Jurkat, Clone E6-1 (cell line): ENCODE results near the gene UPK1A.
"Not testable (repeated sequence)": the region's sequence is repeated elsewhere in the genome, so short reads cannot be mapped to it uniquely, and the experiment has no call there.

Experiments used
- DNase-seq: peaks from one replicate; pipeline ENCODE4 v3.0.0-alpha.2; 2011; ENCODE audit warnings: low read depth, low spot score
- H3K4me3 ChIP-seq: 2 replicates; pipeline ENCODE4 v1.5.1; 2011; ENCODE audit warnings: mild to moderate bottlenecking, low read length, control low read depth, moderate library complexity

Gene UPK1A

DNA sequence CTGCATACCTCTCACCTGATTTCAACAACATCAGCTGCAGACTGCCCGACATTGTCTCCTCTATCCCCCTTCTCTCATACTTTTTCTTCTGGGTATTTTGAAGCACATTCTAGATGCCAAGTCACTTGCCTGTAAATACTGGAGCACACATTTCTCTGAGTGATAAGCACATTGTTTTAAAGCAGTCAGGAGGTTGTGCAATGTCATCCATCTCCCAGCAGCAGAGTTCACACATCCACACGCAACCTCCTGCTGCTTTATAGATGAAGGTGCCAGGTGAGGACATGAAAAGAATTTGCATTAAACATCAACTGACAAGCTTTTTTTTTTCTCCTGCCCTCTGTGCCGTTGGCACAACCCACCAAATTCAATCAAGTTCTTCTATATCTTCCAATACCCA is 5.5 kb downstream of the UPK1A start:
- peak; percentile 24 for DNase-seq
- no peak overlapping the region for H3K4me3 ChIP-seq

DNA sequence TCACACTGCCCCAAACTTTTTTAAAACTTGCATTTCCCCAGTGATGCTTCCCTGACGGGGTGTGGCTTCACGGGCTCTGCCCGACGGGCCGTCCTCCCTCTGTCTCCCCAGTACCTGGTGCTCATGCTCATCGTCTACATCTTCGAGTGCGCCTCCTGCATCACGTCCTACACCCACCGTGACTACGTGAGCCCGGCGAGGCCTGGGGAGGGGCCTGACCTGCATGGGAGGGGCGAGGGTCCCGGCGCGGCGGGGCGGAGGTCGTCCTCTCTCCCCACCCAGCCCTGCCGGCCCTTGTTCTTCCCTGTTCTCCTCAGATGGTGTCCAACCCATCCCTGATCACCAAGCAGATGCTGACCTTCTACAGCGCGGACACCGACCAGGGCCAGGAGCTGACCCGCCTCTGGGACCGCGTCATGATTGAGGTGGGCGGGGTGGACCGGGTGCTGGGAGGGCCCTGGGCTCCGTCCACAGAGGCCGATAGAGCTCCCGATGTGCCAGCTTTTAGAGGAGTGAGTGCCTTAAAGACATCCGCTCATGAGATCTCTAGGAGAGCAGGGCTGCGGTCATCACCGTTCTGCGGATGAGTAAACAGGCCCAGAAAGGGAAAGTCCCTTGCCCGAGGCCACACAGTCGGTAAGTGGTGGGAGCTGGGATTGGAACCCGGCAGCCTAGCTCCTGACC is 6.9 kb downstream of the UPK1A start:
- DNase-seq: no peak

GRCh38 chr19:35675589-35676140 is 9.3 kb downstream of the UPK1A start:
- no peak for DNase-seq
- H3K4me3 ChIP-seq: no peak overlapping the region

More for the DNA sequence above, 6.9 kb downstream of the UPK1A start:
- peak overlapping the region; percentile 23 for H3K4me3 ChIP-seq

- DNase-seq: no peak
- H3K4me3 ChIP-seq: no peak overlapping the region
Observed at GRCh38 chr19:35689836-35690235, 23.5 kb downstream of the UPK1A start.

- DNase-seq, H3K4me3 ChIP-seq: not testable (repeated sequence)
Observed at GRCh38 chr19:35691106-35691505, 24.8 kb downstream of the UPK1A start.

- no peak for DNase-seq
- H3K4me3 ChIP-seq: no peak overlapping the region
Observed at GRCh38 chr19:35692010-35692409, 25.7 kb downstream of the UPK1A start.

- no peak for DNase-seq
- no peak overlapping the region for H3K4me3 ChIP-seq
Observed at GRCh38 chr19:35693422-35693821, 27.1 kb downstream of the UPK1A start.

GRCh38 chr19:35693835-35694599 is 27.7 kb downstream of the UPK1A start:
- H3K4me3 ChIP-seq: no peak overlapping the region
- peak; percentile 80 for DNase-seq

DNA sequence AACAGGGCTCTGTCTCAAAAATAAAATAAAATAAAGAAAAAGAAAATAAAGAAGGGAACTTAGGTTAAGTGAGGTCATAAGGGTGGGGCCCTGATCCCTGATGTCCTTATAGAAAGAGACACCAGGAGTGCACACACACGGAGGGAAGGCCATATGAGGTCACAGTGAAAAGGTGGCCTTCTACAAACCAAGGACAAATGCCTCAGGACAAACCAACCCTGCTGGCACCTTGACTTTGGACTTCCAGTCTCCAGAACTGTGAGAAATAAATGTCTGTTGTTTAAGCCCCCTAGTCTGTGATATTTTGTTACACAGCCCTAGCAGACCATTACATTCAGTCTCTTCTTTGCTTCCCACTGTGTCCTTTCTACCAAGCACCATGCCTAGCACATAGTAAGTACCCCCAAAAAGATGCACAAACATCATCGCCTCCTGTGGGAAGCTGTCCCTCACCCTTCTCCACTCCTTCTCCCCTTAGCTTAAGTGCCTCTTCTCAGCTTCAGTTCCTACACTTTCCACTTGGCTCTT is 29.6 kb downstream of the UPK1A start:
- DNase-seq: no peak
- no peak overlapping the region for H3K4me3 ChIP-seq

GRCh38 chr19:35696835-35697234 is 30.5 kb downstream of the UPK1A start:
- DNase-seq: no peak

DNA sequence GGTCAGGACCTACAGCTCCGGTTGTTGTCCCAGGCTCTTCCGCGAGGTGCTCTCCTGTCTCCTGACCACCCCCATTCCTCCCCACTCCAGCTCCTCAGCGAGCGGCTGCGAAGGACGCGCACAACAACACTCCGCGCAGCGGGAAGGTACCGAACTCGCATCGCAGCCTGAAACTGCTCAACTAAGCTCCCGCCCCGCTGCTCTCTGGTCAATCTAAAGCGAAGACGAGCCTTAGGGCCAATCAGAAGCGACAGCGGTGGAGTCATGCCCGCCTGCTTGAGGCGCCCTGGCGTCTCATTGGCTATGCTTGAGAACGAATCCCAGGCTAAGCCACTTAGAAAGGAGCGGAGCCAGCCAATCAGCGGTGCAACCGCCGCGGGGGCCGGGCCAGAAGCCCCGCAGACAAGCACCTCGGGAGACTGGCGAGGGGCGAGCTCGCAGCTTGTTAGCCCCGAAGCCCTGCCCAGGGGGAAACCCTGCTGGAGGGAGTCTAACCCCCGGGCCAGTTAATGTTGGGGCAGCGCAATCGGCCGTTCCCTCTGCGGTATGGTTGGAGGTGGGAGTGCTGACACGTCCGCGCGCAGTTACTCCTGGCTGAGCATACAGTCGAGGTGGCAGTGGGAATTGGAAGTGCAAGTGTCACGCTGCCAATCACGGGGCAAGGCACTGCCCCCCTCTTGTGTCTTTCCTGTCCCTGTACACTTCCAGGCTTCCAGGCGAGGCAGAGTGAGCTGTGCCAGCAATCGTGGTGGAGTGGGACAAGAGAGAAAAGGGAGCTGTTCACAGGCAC is 36.1 kb downstream of the UPK1A start:
- peak overlapping the region; percentile 75 for H3K4me3 ChIP-seq

More at GRCh38 chr19:35696835-35697234, 30.5 kb downstream of the UPK1A start:
- H3K4me3 ChIP-seq: no peak overlapping the region

DNA sequence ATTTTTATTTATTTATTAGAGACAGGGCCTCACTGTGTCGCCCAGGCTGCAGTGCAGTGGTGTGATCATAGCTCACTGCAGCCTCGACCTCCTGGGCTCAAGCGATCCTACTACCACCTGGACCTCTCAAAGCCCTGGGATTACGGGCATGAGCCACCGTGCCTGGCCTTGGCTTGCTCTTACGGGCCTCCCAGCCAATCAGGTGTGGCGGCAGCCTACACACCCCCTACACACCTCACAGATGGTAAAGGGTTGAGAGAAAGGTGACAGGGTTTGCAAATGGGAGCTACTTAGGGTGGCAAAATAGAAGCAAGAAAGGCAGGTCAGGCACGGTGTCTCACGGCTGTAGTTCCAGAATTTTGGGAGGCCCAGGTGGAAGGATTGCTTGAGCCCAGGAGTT is 37.0 kb downstream of the UPK1A start:
- H3K4me3 ChIP-seq: no peak overlapping the region
- DNase-seq: no peak

More for the DNA sequence above, 36.1 kb downstream of the UPK1A start:
- DNase-seq: peak; percentile 99

DNA sequence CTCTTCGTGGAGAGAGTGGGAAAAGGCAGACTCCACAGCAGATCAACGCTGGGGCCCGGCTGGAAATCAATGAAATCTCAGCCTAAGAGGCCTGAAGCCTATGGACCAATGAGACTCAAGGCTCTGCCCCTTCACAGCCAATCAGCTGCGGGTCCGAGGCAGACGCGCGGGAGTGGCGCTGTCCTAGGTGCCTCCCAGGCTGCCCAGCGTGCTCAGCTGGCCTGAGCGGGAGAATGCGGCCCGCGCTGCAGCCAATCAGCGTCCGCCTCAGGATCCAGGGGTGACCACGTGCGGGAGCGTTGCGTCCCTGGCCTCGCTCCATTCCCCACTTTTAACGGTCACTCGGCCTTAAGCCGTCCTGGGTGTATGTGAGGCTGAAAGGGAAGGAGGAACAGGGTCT is 37.9 kb downstream of the UPK1A start, which contains the start of gene ZBTB32:
TSS of gene ZBTB32 (plus strand) at position 341 of the 400 bp plus-strand sequence. CDS start 10,069 bp downstream, outside the sequence.
- no peak within 1 kb of the TSS for H3K4me3 ChIP-seq
- DNase-seq: no peak

- DNase-seq: no peak
Observed at GRCh38 chr19:35708391-35708790, 42.1 kb downstream of the UPK1A start.

GRCh38 chr19:35710784-35711723 is 44.7 kb downstream of the UPK1A start:
- no peak overlapping the region for H3K4me3 ChIP-seq
- DNase-seq: no peak

More at GRCh38 chr19:35708391-35708790, 42.1 kb downstream of the UPK1A start:
- no peak overlapping the region for H3K4me3 ChIP-seq

GRCh38 chr19:35712567-35713505 is 46.5 kb downstream of the UPK1A start:
- H3K4me3 ChIP-seq: no peak overlapping the region
- no peak for DNase-seq

GRCh38 chr19:35713506-35713850 is 47.2 kb downstream of the UPK1A start:
- no peak for DNase-seq
- H3K4me3 ChIP-seq: no peak overlapping the region
